Kasumi-1 (cell line): ENCODE measurements around the gene RILP.

ENCODE experiments used
- DNase-seq, 2 experiments: peaks; one replicate each; lab custom pipeline; 2025; lab: John Stamatoyannopoulos, UW

RILP gene

GRCh38 chr17:1604831-1605528 is 44.7 kb downstream of the RILP start:
- DNase-seq = no peak

- no peak for DNase-seq
Measured at GRCh38 chr17:1601571-1601970, 48.1 kb downstream of the RILP start.

DNA sequence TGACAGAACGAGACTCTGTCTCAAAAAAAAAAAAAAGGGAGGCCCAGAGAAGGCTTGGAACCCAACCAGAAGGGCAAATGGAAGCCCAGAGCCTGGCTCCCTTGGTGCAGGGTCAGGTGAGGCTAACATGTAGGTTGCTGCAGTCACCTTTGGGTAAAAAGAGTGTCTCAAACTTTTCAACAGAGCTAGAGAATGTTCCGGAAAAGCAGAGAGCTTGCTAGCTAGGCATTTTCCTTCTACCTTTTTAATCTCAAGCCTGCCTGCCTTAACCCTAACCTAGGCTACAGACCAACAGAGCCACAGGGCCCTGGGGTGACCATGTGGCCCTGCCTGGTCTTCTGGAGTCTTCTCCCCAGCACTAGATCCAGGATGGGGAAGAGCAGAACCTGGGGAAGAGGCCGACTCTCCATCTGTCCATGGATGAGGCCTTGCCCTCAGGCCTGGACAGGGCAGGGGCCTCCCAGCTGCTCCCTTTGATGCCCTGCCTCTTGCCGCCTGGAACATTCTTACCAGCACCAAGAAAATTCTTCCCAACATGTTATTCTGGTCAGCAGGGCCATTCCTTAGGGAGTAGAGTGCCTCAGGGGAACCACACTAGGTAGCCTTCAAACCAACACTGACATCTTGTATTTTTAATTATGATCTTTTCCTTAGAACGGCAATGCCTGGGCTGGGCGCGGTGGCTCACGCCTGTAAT is 51.1 kb downstream of the RILP start:
- DNase-seq = no peak

DNA sequence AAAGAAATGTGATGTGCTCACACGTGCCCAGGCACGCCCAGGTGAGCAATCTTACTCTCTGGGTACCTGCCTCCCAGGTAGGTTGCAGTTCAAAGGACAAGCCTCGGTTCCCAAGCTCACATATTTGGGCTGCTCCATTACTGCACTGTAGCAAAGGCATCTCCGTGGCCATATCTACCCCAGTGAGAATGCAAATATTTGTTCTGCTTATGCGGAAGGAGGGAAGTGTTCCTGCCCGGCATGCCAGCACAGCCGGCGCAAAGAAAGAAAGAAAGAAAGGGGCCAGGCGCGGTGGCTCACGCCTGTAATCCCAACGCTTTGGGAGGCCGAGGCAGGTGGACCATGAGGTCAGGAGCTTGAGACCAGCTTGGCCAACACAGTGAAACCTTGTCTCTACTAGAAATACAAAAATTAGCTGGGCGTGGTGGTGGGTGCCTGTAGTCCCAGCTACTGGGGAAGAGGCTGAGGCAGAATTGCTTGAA is 51.8 kb downstream of the RILP start:
- no peak for DNase-seq
